Neural cell (in vitro differentiated cells): ENCODE measurements around the gene INPP5F.

Source experiments
- CTCF ChIP-seq: fragments of 450-650 bp; IDR thresholded peaks from 2 replicates; pipeline ENCODE4 v1.5.1; 2014; ENCODE audit warnings: antibody characterized with exemption, mild to moderate bottlenecking, moderate library complexity; ENCODE audit not compliant: poor library complexity, severe bottlenecking
- EZH2 ChIP-seq: fragments of 200-600, 300-800 bp; shearing (Covaris generic), sonication (generic); IDR thresholded peaks from 2 replicates; pipeline ENCODE4 v1.6.1; 2014; ENCODE audit warnings: antibody characterized with exemption, low read length, borderline replicate concordance, mild to moderate bottlenecking; ENCODE audit not compliant: insufficient read depth, poor library complexity, severe bottlenecking
- MXI1 ChIP-seq: fragments of 450-650 bp; conservative IDR thresholded peaks from 2 replicates; pipeline ENCODE4 v1.6.1; 2014; ENCODE audit warnings: antibody characterized with exemption, mild to moderate bottlenecking; ENCODE audit not compliant: poor library complexity, severe bottlenecking
- POLR2AphosphoS5 ChIP-seq: IDR thresholded peaks from 2 replicates; pipeline ENCODE4 v1.6.1; 2012
- RAD21 ChIP-seq: fragments of 450-650 bp; conservative IDR thresholded peaks from 2 replicates; pipeline ENCODE4 v1.6.1; 2014; ENCODE audit warnings: antibody characterized with exemption, mild to moderate bottlenecking, moderate library complexity
- REST ChIP-seq: IDR thresholded peaks from 2 replicates; pipeline ENCODE4 v1.6.1; 2012; ENCODE audit warnings: borderline replicate concordance
- TAF1 ChIP-seq: IDR thresholded peaks from 2 replicates; pipeline ENCODE4 v1.6.1; 2012; ENCODE audit warnings: low read depth

- TF ChIP-seq POLR2AphosphoS5 (no peak), CTCF (no peak), RAD21 (no peak), TAF1 (no peak), EZH2 (no peak), MXI1 (no peak), REST (no peak)
Measured at GRCh38 chr10:119723624-119724023, 2.2 kb upstream of the INPP5F start.
